Measurements from ENCODE around the gene IL32. TPM values are rescaled to one million over a fixed set of nuclear protein-coding genes. Genes with fewer than 3 reads are reported as not detected.
A peak's percentile ranks its signal among the peaks of the same experiment; 100 is the strongest.

IL32 gene
- total RNA-seq, 4 donors from 2014 or later = 4.2 to 32.9 (median 21.7) TPM

DNA sequence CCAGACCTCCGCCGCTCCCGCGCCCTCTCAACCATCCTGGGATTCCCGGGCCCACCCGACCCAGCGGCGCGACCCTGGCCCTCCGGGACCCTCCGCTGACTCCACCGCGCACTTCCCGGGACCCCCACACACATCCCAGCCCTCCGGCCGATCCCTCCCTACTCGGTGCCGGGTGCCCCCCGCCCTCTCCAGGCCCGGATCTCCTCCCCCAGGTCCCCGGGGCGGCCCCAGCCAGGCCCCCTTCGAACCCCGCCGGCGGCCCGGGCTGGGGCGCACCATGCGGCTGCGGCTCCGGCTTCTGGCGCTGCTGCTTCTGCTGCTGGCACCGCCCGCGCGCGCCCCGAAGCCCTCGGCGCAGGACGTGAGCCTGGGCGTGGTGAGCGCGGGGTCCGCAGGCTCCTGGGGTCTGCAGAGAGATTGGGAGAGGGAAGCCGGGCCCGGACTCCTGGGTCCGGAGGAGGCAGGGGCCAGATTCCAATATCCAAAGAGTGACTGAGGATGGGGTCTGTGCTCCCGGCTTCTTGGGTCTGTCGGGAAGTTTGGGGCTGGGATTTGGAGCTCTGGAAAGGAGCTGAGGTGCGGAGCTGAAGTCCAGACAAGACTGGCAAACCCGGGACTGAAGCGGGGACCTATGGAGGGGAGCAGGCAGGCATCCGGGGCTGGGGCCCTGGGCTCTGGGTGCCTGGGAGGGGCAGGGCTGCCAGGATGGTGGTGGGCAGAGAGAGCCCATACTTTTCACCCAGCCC, 18.6 kb upstream of the IL32 start:
- 4 to 5% methylated on average over 16 to 20 of the region's 54 CpGs for WGBS, 2 donors
- Histone ChIP-seq H3K36me3 (no peaks in the 10 kb centered on the region), H3K4me1 (peaks cover 0 to 22% (median 15%) of the 10 kb centered on the region in 4 donors), H3K27me3 (peaks cover 0 to 79% of the 10 kb centered on the region in 2 donors), H3K4me3 (peak overlapping the region in 3 of 4 donors; percentile 14 to 46 (median 34)), H3K9me3 (no peaks in the 10 kb centered on the region), H3K27ac (no peak overlapping the region)
- no peak for DNase-seq (ENCODE audit: low spot score in 2 of 2)
- TF ChIP-seq POLR2A (IDR thresholded peaks at IDR 0.05) (no peak), CTCF (IDR thresholded peaks at IDR 0.05) (no peak), EP300 (IDR thresholded peaks at IDR 0.05) (no peak)

DNA sequence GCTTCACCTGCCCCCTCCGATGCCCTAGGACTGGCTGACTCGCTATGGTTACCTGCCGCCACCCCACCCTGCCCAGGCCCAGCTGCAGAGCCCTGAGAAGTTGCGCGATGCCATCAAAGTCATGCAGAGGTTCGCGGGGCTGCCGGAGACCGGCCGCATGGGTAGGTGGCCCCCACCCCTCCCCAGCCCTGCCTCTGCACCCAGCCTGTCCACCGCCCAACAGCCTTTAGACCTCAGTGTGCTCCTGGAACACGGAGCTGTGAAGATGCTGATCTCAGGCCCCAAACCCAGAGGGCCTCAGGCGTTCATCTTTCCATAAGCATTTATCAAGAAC, 18.1 kb upstream of the IL32 start:
- TF ChIP-seq POLR2A (IDR thresholded peaks at IDR 0.05) (no peak), CTCF (IDR thresholded peaks at IDR 0.05) (no peak), EP300 (IDR thresholded peaks at IDR 0.05) (no peak)
- H3K27ac ChIP-seq = no peak overlapping the region
- no peaks in the 10 kb centered on the region for H3K36me3 ChIP-seq
- WGBS, 2 donors = 18 to 34% methylated on average over 10 to 13 of the region's 13 CpGs
- peaks cover 0 to 22% (median 15%) of the 10 kb centered on the region in 4 donors for H3K4me1 ChIP-seq
- peaks cover 0 to 75% of the 10 kb centered on the region in 2 donors for H3K27me3 ChIP-seq
- H3K4me3 ChIP-seq = no peak overlapping the region
- H3K9me3 ChIP-seq = no peaks in the 10 kb centered on the region
- DNase-seq (ENCODE audit: low spot score in 2 of 2) = no peak

DNA sequence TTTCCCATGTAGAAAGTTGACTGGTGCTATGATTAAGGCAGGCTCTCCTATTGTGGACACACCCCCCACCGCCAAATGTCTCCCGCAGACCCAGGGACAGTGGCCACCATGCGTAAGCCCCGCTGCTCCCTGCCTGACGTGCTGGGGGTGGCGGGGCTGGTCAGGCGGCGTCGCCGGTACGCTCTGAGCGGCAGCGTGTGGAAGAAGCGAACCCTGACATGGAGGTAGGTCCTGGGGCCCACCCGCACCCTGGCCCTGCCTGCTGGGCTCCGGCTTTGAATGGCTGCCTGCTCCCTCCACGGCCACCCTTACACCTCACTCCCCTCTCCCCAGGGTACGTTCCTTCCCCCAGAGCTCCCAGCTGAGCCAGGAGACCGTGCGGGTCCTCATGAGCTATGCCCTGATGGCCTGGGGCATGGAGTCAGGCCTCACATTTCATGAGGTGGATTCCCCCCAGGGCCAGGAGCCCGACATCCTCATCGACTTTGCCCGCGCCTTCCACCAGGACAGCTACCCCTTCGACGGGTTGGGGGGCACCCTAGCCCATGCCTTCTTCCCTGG, 15.4 kb upstream of the IL32 start:
- no peak overlapping the region for H3K4me3 ChIP-seq
- DNase-seq (ENCODE audit: low spot score in 2 of 2) = no peak
- 78 to 81% methylated on average over 12 to 26 of the region's 26 CpGs for WGBS, 2 donors
- peaks cover 0 to 21% (median 15%) of the 10 kb centered on the region in 4 donors for H3K4me1 ChIP-seq
- H3K36me3 ChIP-seq = peaks cover 0 to 8% (median 0%) of the 10 kb centered on the region in 3 donors
- no peaks in the 10 kb centered on the region for H3K9me3 ChIP-seq
- no peak for TF ChIP-seq POLR2A (IDR thresholded peaks at IDR 0.05)
- H3K27me3 ChIP-seq = peaks cover 0 to 49% of the 10 kb centered on the region in 2 donors
- no peak overlapping the region for H3K27ac ChIP-seq

DNA sequence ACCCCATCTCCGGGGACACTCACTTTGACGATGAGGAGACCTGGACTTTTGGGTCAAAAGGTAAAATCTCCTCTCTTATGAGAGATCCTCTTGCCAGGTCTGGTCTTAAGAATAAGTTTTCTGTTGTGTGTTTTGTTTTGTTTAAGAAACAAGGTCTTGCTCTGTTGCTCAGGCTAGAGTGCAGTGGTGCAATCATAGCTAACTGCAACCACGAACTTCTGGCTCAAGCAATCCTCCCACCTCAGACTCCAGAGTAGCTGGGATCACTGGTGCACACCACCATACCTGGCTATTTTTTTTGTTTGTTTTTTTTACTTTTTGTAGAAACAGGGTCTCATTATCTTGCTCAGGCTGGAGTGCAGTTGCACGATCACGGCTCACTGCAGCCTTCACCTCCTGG, 15.0 kb upstream of the IL32 start:
- H3K4me3 ChIP-seq = no peak overlapping the region
- WGBS, 2 donors = 71 to 72% methylated on average over 5 of the region's 5 CpGs
- H3K27ac ChIP-seq = no peak overlapping the region
- DNase-seq (ENCODE audit: low spot score in 2 of 2) = no peak
- peaks cover 0 to 16% (median 13%) of the 10 kb centered on the region in 4 donors for H3K4me1 ChIP-seq
- H3K27me3 ChIP-seq = peaks cover 0 to 44% of the 10 kb centered on the region in 2 donors
- no peaks in the 10 kb centered on the region for H3K9me3 ChIP-seq
- TF ChIP-seq EP300 (IDR thresholded peaks at IDR 0.05) = no peak
- TF ChIP-seq CTCF (IDR thresholded peaks at IDR 0.05) = no peak
- TF ChIP-seq POLR2A (IDR thresholded peaks at IDR 0.05) = no peak
- peaks cover 0 to 13% (median 0%) of the 10 kb centered on the region in 3 donors for H3K36me3 ChIP-seq

- TF ChIP-seq EP300 (IDR thresholded peaks at IDR 0.05) = no peak
- no peak for TF ChIP-seq CTCF (IDR thresholded peaks at IDR 0.05)
- TF ChIP-seq POLR2A (IDR thresholded peaks at IDR 0.05) = no peak
- DNase-seq (ENCODE audit: low spot score in 2 of 2) = no peak
Observed at GRCh38 chr16:3051009-3051408, 14.4 kb upstream of the IL32 start.

More at GRCh38 chr16:3051009-3051408, 14.4 kb upstream of the IL32 start:
- Histone ChIP-seq H3K4me3 (no peak overlapping the region), H3K27ac (no peak overlapping the region), H3K36me3 (peaks cover 0 to 13% (median 0%) of the 10 kb centered on the region in 3 donors), H3K9me3 (no peaks in the 10 kb centered on the region), H3K27me3 (peaks cover 0 to 39% of the 10 kb centered on the region in 2 donors), H3K4me1 (peaks cover 0 to 11% (median 8%) of the 10 kb centered on the region in 4 donors)
- 45 to 47% methylated on average over 4 of the region's 4 CpGs for WGBS, 2 donors
